ENCODE results near the gene ZRANB3.
"Not testable (repeated sequence)": the region's sequence is repeated elsewhere in the genome, so short reads cannot be mapped to it uniquely, and the experiment has no call there.

The ZRANB3 gene

GRCh38 chr2:135348096-135348704, 182.8 kb downstream of the ZRANB3 start:
- not testable (repeated sequence) for H3K79me2 ChIP-seq (ENCODE audit: control insufficient read depth, insufficient read depth, low read length, unreplicated experiment); H3K4me1 ChIP-seq (ENCODE audit: control insufficient read depth, insufficient read depth, low read length, unreplicated experiment); H3K36me3 ChIP-seq (ENCODE audit: insufficient read depth, low read length); H3K4me3 ChIP-seq (ENCODE audit: low read depth, low read length); H3K27ac ChIP-seq (ENCODE audit: low read depth, low read length); H3K27me3 ChIP-seq (ENCODE audit: insufficient read depth, low read length); H2AFZ ChIP-seq (ENCODE audit: low read length, unreplicated experiment)

DNA sequence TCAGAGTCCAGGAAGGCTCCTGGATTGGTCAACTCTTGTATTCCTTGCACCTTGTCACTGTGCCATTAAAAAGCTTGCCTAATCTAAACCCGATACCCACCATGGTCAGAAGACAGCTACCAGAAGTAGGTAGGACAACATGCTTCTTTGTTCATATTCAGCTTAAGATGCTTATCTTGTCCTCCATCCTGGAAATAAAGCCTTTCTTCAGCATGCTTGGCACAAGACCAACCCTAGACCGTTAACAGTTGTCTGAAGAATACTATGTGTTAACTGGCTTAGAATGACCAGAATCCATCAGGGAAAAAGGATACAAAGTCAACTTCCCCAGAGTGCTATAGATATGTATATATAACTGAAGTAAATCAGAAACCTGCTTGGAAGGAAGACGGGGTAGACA, 193.9 kb downstream of the ZRANB3 start:
- peaks cover 4% of the 10 kb centered on the region; the same call in 1 of the 2 replicates for H3K36me3 ChIP-seq (ENCODE audit: insufficient read depth, low read length)
- no peak overlapping the region for H3K27ac ChIP-seq (ENCODE audit: low read depth, low read length)
- H3K4me3 ChIP-seq (ENCODE audit: low read depth, low read length), result no peak overlapping the region
- no peaks in the 10 kb centered on the region for H3K27me3 ChIP-seq (ENCODE audit: insufficient read depth, low read length)
- H3K79me2 ChIP-seq (ENCODE audit: control insufficient read depth, insufficient read depth, low read length, unreplicated experiment), result no peaks in the 10 kb centered on the region
- no peaks in the 10 kb centered on the region for H3K4me1 ChIP-seq (ENCODE audit: control insufficient read depth, insufficient read depth, low read length, unreplicated experiment)
- no peak overlapping the region for H2AFZ ChIP-seq (ENCODE audit: low read length, unreplicated experiment)

DNA sequence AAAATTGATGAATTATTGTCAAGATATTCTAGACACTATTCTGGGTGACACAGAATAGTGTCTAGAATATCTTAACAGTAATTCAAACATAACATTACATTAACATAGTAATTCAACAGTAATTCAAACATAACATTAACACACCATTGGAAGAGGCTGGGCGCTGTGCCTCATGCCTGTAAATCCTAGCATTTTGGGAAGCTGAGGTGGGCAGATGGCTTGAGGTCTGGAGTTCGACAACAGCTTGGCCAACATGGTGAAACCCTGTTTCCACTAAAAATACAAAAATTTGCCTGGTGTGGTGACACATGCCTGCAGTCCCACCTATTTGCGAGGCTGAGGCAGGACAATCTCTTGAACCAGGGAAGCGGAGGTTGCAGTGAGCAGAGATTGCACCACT, 195.8 kb downstream of the ZRANB3 start:
- Histone ChIP-seq H3K36me3 (ENCODE audit: insufficient read depth, low read length) (peaks cover 4% of the 10 kb centered on the region; the same call in 1 of the 2 replicates), H3K27me3 (ENCODE audit: insufficient read depth, low read length) (no peaks in the 10 kb centered on the region), H3K79me2 (ENCODE audit: control insufficient read depth, insufficient read depth, low read length, unreplicated experiment) (no peaks in the 10 kb centered on the region)

DNA sequence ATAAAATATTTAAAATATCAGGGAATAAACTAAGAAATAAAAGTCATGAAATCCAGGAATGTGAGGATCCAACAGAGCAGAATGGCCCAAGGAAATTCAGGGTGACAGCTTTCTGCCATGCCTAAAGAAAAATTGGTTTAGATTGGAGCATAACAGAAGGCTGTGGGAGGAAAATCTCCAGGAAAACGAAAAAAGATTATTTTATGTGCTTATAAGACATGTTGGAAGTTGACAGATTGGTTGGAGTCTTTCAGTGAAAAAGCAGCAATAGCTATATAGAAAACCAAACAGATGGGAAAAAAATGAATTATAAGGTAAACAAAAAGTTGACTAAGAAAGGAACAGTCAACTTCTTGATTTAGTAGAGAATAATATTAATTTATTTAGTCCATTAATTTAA, 203.9 kb downstream of the ZRANB3 start:
- no peak overlapping the region for H3K4me3 ChIP-seq (ENCODE audit: low read depth, low read length)
- H3K79me2 ChIP-seq (ENCODE audit: control insufficient read depth, insufficient read depth, low read length, unreplicated experiment), result no peaks in the 10 kb centered on the region
- no peak overlapping the region for H3K27ac ChIP-seq (ENCODE audit: low read depth, low read length)
- no peaks in the 10 kb centered on the region for H3K36me3 ChIP-seq (ENCODE audit: insufficient read depth, low read length)
- no peaks in the 10 kb centered on the region for H3K4me1 ChIP-seq (ENCODE audit: control insufficient read depth, insufficient read depth, low read length, unreplicated experiment)
- no peaks in the 10 kb centered on the region for H3K27me3 ChIP-seq (ENCODE audit: insufficient read depth, low read length)
- no peak overlapping the region for H2AFZ ChIP-seq (ENCODE audit: low read length, unreplicated experiment)

More for the DNA sequence above, 195.8 kb downstream of the ZRANB3 start:
- Histone ChIP-seq H3K4me3 (ENCODE audit: low read depth, low read length) (no peak overlapping the region), H3K4me1 (ENCODE audit: control insufficient read depth, insufficient read depth, low read length, unreplicated experiment) (no peaks in the 10 kb centered on the region), H3K27ac (ENCODE audit: low read depth, low read length) (no peak overlapping the region), H2AFZ (ENCODE audit: low read length, unreplicated experiment) (no peak overlapping the region)

DNA sequence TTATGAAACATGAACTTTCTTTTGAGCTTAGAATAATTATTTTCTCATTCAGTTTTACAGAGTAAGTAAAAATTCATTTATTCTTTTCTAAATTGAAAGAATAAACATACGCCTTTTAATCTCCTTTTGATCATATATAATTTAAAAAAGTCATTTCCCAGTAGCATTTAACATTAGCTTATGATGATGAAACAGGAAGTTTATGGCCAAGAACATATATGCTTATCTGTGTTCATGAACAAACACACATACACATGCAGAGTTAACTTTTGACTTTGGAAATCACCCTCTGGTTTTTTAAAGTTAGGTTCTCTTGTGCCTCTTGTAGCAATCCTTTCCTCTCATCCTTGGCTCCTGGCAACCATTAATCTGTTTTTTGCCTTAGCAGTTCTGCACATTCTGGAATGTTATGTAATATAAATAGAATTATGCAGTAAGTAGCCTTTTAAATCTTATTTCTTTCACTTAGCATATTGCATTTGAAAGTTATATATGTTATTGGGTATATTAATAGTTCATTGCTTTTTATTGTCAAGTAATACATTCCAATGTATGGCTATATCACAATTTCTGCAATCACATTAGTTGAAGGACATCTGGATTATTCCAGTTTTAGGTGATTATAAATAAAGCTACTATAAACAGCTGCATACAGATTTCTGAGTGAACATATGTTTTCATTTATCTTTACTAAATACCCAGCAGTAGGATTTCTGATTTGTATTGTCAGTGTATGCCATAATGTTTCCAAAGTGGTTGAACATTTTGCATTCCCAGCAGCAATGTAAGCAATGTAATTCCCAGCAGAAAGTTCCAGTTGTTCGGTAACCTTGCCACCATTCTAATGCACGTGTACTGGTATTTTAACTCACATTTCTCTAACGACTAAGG, 210.3 kb downstream of the ZRANB3 start:
- no peaks in the 10 kb centered on the region for H3K4me1 ChIP-seq (ENCODE audit: control insufficient read depth, insufficient read depth, low read length, unreplicated experiment)
- no peak overlapping the region for H2AFZ ChIP-seq (ENCODE audit: low read length, unreplicated experiment)
- no peaks in the 10 kb centered on the region for H3K79me2 ChIP-seq (ENCODE audit: control insufficient read depth, insufficient read depth, low read length, unreplicated experiment)
- H3K4me3 ChIP-seq (ENCODE audit: low read depth, low read length), result no peak overlapping the region
- H3K27ac ChIP-seq (ENCODE audit: low read depth, low read length), result no peak overlapping the region
- no peaks in the 10 kb centered on the region for H3K36me3 ChIP-seq (ENCODE audit: insufficient read depth, low read length)
- no peaks in the 10 kb centered on the region for H3K27me3 ChIP-seq (ENCODE audit: insufficient read depth, low read length)

- Histone ChIP-seq H2AFZ (ENCODE audit: low read length, unreplicated experiment) (no peak overlapping the region), H3K4me1 (ENCODE audit: control insufficient read depth, insufficient read depth, low read length, unreplicated experiment) (no peaks in the 10 kb centered on the region), H3K36me3 (ENCODE audit: insufficient read depth, low read length) (no peaks in the 10 kb centered on the region), H3K27ac (ENCODE audit: low read depth, low read length) (no peak overlapping the region), H3K79me2 (ENCODE audit: control insufficient read depth, insufficient read depth, low read length, unreplicated experiment) (no peaks in the 10 kb centered on the region), H3K4me3 (ENCODE audit: low read depth, low read length) (no peak overlapping the region), H3K27me3 (ENCODE audit: insufficient read depth, low read length) (no peaks in the 10 kb centered on the region)
These were observed 212.2 kb downstream of the ZRANB3 start for GRCh38 chr2:135318808-135319207.

GRCh38 chr2:135317375-135317774, 213.6 kb downstream of the ZRANB3 start:
- H3K27ac ChIP-seq (ENCODE audit: low read depth, low read length), result no peak overlapping the region
- H3K27me3 ChIP-seq (ENCODE audit: insufficient read depth, low read length), result no peaks in the 10 kb centered on the region
- H3K36me3 ChIP-seq (ENCODE audit: insufficient read depth, low read length), result no peaks in the 10 kb centered on the region
- no peaks in the 10 kb centered on the region for H3K4me1 ChIP-seq (ENCODE audit: control insufficient read depth, insufficient read depth, low read length, unreplicated experiment)
- no peak overlapping the region for H3K4me3 ChIP-seq (ENCODE audit: low read depth, low read length)
- no peaks in the 10 kb centered on the region for H3K79me2 ChIP-seq (ENCODE audit: control insufficient read depth, insufficient read depth, low read length, unreplicated experiment)
- H2AFZ ChIP-seq (ENCODE audit: low read length, unreplicated experiment), result no peak overlapping the region

DNA sequence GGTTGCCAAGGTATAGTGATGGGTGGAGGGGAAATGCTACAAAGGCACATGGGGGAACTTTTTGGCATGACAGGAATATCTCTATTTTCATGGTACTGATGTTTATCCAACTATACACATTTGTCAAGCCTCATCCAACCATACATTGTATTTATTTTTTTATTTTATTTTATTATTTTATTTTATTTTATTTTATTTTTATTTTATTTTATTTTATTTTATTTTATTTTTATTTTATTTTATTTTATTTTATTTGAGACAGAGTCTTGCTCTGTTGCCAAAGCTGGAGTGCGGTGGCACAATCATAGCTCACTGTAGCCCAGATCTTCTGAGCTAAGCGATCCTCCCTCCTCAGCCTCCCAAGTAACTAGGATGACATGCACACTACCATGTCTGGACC, 219.1 kb downstream of the ZRANB3 start:
- Histone ChIP-seq H3K79me2 (ENCODE audit: control insufficient read depth, insufficient read depth, low read length, unreplicated experiment) (no peaks in the 10 kb centered on the region), H3K27ac (ENCODE audit: low read depth, low read length) (no peak overlapping the region), H2AFZ (ENCODE audit: low read length, unreplicated experiment) (no peak overlapping the region), H3K4me1 (ENCODE audit: control insufficient read depth, insufficient read depth, low read length, unreplicated experiment) (no peaks in the 10 kb centered on the region), H3K4me3 (ENCODE audit: low read depth, low read length) (no peak overlapping the region), H3K36me3 (ENCODE audit: insufficient read depth, low read length) (no peaks in the 10 kb centered on the region), H3K27me3 (ENCODE audit: insufficient read depth, low read length) (no peaks in the 10 kb centered on the region)

GRCh38 chr2:135311268-135311667, 219.8 kb downstream of the ZRANB3 start:
- Histone ChIP-seq H3K4me1 (ENCODE audit: control insufficient read depth, insufficient read depth, low read length, unreplicated experiment) (no peaks in the 10 kb centered on the region), H3K79me2 (ENCODE audit: control insufficient read depth, insufficient read depth, low read length, unreplicated experiment) (no peaks in the 10 kb centered on the region), H3K4me3 (ENCODE audit: low read depth, low read length) (no peak overlapping the region), H3K27ac (ENCODE audit: low read depth, low read length) (no peak overlapping the region), H2AFZ (ENCODE audit: low read length, unreplicated experiment) (no peak overlapping the region), H3K27me3 (ENCODE audit: insufficient read depth, low read length) (no peaks in the 10 kb centered on the region), H3K36me3 (ENCODE audit: insufficient read depth, low read length) (no peaks in the 10 kb centered on the region)

DNA sequence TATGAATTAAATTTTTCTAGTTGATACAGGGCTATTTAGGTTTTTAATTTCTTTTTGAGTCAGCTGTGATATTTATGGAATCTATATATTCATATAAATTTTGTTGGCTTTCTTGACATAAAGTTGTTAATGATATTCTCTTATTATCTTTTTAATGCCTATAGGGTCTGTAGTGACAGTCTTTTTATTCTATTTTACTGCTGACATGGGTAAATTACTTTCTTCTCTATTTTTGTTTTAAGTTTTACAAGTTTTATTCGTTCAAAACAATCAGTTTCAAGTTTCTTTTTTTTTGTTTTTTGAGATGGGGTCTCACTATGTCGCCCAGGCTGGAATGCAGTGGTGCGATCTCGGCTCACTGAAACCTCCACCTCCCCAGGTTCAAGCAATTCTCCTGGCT, 226.3 kb downstream of the ZRANB3 start:
- Histone ChIP-seq H2AFZ (ENCODE audit: low read length, unreplicated experiment) (no peak overlapping the region), H3K4me3 (ENCODE audit: low read depth, low read length) (no peak overlapping the region), H3K4me1 (ENCODE audit: control insufficient read depth, insufficient read depth, low read length, unreplicated experiment) (peaks cover 5% of the 10 kb centered on the region), H3K36me3 (ENCODE audit: insufficient read depth, low read length) (no peaks in the 10 kb centered on the region), H3K79me2 (ENCODE audit: control insufficient read depth, insufficient read depth, low read length, unreplicated experiment) (no peaks in the 10 kb centered on the region), H3K27ac (ENCODE audit: low read depth, low read length) (no peak overlapping the region), H3K27me3 (ENCODE audit: insufficient read depth, low read length) (no peaks in the 10 kb centered on the region)
